Kasumi-1 (cell line): ENCODE results near the gene PARVB.

ENCODE experiments used
- DNase-seq, 2 experiments: peaks; one replicate each; lab custom pipeline; 2025; lab: John Stamatoyannopoulos, UW

Gene PARVB

GRCh38 chr22:44028091-44028490 is 4.0 kb downstream of the PARVB start:
- DNase-seq = no peak

- DNase-seq = no peak
These were observed 5.0 kb downstream of the PARVB start for GRCh38 chr22:44029069-44029468.

DNA sequence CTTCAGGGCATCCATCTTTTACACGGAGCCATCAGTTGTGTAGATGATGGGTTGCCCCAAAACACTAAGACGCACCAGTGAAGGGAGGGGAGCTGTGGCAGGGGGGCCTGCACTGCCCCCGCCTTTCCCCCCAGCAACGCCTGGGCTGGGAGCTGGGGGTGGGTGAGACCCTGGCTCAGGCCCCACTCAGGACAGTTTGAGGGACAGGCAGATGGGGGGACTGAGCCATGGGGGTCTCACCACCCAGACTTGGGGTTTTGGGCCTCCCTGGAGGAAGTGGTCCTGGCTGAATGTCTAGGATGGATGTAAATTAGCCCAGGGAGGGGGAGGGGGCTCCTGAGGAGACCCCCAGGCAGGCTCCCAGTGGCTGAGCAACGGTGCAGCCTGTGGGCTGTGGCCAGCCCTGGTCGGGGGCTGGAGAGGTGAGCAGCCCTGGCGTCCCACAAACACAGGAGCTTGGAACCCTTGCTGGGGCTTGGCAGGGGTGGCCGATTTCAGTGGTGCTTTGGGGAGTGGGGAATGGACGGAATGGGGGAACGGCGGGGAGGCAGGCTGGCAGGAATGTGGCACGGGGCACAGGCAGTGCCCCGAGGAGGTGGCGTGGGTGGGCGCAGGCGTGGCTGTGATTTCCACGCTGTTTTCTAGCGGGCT is 6.1 kb downstream of the PARVB start:
- DNase-seq = no peak

- no peak for DNase-seq
These were observed 6.6 kb downstream of the PARVB start for GRCh38 chr22:44030702-44031082.

- DNase-seq = no peak
These were observed 7.3 kb downstream of the PARVB start for GRCh38 chr22:44031158-44031952.

- no peak for DNase-seq
These were observed 8.1 kb downstream of the PARVB start for GRCh38 chr22:44032126-44032730.

GRCh38 chr22:44033287-44033686 is 9.2 kb downstream of the PARVB start:
- no peak for DNase-seq

GRCh38 chr22:44033694-44034093 is 9.6 kb downstream of the PARVB start:
- DNase-seq = no peak

- DNase-seq = no peak
These were observed 13.6 kb downstream of the PARVB start for GRCh38 chr22:44037519-44038375.

DNA sequence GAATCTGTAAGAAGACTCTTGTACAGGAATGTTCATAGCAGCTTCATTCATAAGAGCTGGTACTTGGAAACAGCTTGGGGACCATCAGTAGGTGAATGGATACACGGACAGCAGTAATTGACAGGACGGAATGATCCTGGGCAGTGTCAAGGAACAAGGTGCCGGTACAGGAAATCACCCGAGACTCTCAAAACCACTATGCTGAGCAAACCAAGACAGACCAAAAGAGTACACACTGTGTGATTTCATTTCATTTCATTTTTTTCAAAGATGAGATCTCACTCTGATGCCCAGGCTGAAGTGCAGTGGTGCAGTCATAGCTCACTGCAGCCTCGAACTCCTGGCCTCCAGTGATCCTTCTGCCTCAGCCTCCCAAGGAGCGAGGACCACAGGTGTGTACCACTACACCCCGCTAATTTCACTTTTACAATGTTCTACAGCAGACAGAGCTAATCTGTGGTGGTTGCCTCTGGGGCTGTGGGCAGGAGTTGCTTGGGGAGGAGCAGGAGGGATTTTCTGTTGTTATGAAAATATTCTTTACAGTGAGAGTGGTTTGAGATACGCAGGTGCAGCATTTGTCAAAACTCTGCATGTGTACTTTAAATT is 15.6 kb downstream of the PARVB start:
- no peak for DNase-seq

DNA sequence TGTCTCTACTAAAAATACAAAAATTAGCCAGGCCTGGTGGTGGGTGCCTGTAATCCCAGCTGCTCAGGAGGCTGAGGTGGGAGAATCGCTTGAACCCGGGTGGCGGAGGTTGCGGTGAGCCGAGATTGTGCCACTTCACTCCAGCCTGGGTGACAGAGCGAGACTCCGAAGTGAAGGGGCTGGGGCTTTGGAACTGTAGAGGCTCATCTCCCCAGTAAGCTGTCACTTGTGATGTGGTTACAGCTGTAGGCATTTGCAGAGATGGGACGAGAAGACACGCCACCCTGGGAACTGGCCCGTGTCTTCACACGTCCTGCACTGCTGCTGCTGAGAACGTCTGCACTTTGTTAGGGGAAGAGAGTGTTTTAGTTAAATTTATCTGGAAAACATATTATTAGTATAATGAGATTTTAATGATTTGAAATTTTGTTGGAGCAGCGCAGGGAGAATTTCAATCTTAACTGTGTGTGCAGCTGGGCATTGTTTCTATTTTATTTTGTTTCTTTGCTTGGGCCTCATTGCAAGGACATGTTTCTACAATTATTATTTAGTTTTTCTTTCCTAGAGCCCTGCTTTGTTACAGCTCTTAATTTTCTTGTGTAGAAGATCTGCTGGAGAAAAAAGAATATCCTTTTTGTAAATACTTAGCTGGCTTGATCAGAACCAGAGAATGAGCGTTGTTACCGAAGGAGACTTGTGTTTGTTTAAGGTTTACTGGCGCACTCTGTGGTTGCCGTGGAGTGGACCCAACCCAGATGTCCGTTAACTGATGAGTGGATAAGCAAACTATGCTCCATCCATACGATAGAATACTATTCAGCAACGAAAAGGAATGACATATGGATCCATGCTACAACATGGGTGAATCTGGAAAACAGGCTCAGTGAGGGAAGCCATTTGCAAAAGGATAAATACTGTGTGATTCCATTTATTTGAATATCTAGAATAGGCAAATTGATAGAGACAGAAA is 18.4 kb downstream of the PARVB start:
- no peak for DNase-seq

GRCh38 chr22:44045145-44045544 is 21.0 kb downstream of the PARVB start:
- DNase-seq = no peak

DNA sequence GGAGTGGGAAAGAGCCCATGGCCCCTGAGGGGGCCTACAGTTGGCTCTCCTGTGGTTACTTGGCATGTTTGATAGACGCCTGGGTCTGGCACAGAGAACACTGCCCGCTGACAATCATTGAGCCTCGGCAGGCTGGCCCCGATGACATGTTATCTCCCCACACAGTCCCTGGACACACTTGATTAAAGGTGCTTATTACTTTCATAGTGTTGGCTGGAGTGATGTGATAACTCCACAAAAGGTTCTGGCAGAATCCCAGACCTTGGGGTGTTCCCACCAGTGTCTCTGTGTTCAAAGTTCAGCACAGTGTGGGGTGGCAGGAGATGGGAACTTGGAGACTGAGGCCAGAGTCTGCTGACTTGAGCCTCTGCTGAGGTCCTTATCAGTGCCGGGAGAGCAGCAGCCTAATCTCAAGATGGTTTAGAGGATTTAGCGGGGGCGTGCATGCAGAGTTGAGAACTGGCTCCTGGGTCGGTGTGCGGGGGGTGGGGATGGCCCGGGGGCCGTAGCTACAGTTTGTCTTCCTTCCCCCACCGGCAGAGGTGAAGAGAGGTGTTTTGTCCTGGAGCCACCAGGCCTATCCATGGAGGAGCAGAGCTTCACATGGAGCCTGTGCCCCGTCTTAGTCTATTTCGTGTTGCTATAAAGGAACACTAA is 22.5 kb downstream of the PARVB start:
- DNase-seq = no peak

DNA sequence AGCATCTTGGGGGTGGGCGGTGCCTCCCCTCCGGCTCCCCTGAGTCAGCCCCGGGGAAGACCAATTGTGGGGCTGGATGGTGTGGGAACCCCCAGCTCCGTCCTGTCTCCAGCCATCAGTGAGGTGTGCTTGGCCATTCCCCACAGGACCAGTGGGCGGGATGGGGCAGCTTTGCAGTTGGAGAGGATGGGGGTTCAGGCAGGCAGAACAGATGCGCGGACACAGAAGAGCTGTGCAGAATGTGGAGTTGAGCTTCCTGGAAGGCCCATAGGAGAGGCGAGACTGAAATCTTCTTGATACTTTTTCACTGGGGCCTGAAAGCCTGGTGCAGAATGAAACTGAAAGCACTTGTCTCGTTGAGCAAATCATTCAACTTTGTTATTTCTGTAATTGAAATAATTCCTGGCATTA is 23.8 kb downstream of the PARVB start:
- no peak for DNase-seq

GRCh38 chr22:44049486-44050231 is 25.6 kb downstream of the PARVB start:
- no peak for DNase-seq

GRCh38 chr22:44050766-44051355 is 26.8 kb downstream of the PARVB start:
- DNase-seq = no peak

GRCh38 chr22:44051358-44051757 is 27.3 kb downstream of the PARVB start:
- no peak for DNase-seq

GRCh38 chr22:44051961-44052360 is 27.9 kb downstream of the PARVB start:
- no peak for DNase-seq

- DNase-seq = no peak
These were observed 31.7 kb downstream of the PARVB start for GRCh38 chr22:44055805-44056204.
